GM12801 (cell line): Measurements from ENCODE around the gene CPM.

ENCODE experiments used
- CTCF ChIP-seq: IDR thresholded peaks from one replicate; pipeline ENCODE4 v1.5.1; 2011; ENCODE audit warnings: control low read depth; ENCODE audit not compliant: insufficient read length; ENCODE audit errors: extremely low read depth

Gene CPM

GRCh38 chr12:68932961-68933893, at the start of gene CPM:
Gene CPM (minus strand): TSS chr12:68933171. CDS start chr12:68932837, 334 bp downstream.
- no peak for TF ChIP-seq CTCF

- TF ChIP-seq CTCF: no peak
Observed at GRCh38 chr12:68981516-68981915, 48.5 kb upstream of the CPM start.

GRCh38 chr12:68980476-68981212, 47.7 kb upstream of the CPM start:
- no peak for TF ChIP-seq CTCF

GRCh38 chr12:68978678-68979077, 45.7 kb upstream of the CPM start:
- TF ChIP-seq CTCF: no peak

- no peak for TF ChIP-seq CTCF
Observed at GRCh38 chr12:68977909-68978610, 45.1 kb upstream of the CPM start.

- TF ChIP-seq CTCF: no peak
Observed at GRCh38 chr12:68977335-68977734, 44.4 kb upstream of the CPM start.

GRCh38 chr12:68976395-68976841, 43.4 kb upstream of the CPM start:
- TF ChIP-seq CTCF: no peak
